Cerebellar cortex (tissue), 1 donor: Measurements from ENCODE around the gene FYTTD1.

Experiments
- DNase-seq: peaks from one replicate; pipeline ENCODE4 v3.0.0-alpha.2; 2015; ENCODE audit warnings: low spot score

The FYTTD1 gene

DNA sequence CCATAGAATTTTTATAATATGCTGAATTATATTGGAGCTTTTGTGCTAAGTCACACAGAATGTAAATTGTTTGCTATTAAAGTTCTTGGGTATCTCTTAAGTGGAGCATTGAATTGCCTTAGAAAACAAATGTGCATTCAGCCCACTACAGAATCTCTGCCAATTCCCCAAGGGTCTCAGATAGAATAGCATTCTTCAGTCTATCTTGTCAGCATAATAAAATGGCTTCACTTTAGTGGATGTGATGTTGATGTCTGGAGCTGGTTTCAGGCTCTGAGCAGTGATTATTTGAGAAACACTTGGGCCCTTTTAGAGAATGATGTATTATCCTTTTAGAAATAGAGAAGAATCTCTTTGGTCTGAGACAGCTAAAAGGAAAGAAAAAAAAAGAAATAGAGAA lies 86.6 kb downstream of the FYTTD1 start:
- DNase-seq: no peak
